Erythroblast (primary cell): ENCODE results near the gene TRPC4.

Experiments
- GATA1 ChIP-seq: IDR thresholded peaks from 2 replicates; pipeline ENCODE4 v1.6.1; 2011; ENCODE audit warnings: low read depth, mild to moderate bottlenecking, control low read depth, low read length, moderate library complexity
- POLR2A ChIP-seq: IDR thresholded peaks from 2 replicates; pipeline ENCODE4 v1.6.1; 2011; ENCODE audit warnings: mild to moderate bottlenecking, low read length

DNA sequence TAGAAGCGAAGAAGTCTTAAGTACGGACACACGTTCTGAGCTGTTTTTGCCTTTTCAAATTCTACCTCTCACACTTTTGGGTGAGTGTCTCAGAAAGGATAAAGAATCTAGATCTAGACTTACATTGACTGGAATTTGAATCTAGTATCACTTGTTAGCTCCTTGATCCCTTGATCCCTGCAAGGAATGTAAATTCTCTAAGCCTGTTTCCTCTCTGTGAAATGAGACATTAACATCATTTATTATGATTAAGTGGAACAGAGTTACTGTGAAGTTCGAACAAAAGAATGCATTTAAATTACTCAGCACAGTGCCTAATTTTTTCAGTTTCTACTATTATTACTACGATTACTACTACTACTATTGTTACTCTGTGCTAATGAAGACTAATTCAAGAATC, 184.4 kb downstream of the TRPC4 start:
- TF ChIP-seq POLR2A, result no peak
- TF ChIP-seq GATA1, result no peak
